HL-60 (cell line): ENCODE measurements around the gene PITX1.

ENCODE experiments used
- POLR2AphosphoS5 ChIP-seq: IDR thresholded peaks from 2 replicates; pipeline ENCODE4 v1.6.1; 2012; ENCODE audit warnings: low read depth
- TF ChIP-seq, protein P1 (sequence below): IDR thresholded peaks from one replicate; pipeline ENCODE4 v1.5.1; 2011; ENCODE audit warnings: low read length, control low read depth, inconsistent platforms; ENCODE audit not compliant: insufficient read depth
- TF ChIP-seq, protein P2 (sequence below): IDR thresholded peaks from 2 replicates; pipeline ENCODE4 v1.6.1; 2012; ENCODE audit warnings: low read depth; ENCODE audit not compliant: insufficient replicate concordance

DNA sequence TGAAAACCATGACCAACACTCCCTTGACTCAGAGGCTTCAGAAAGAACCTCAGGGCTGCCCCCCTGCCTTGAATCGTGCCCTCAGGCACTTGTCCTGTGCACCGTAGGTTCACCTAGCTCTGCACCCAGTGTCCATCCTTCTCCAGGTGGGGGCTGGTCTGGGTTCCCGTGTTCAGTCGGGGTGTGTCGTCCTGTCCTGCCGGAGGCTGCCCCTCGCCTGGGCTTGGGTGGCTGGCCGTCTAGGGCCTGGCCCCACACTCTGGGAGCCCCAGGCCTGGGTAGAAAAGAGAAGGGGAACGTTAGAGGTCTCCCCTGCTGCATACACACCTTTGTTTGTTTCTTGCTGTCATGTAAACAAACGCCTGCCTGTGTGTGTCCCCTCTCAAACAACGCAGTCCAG is 37.0 kb downstream of the PITX1 start:
- TF ChIP-seq, protein P1, sequence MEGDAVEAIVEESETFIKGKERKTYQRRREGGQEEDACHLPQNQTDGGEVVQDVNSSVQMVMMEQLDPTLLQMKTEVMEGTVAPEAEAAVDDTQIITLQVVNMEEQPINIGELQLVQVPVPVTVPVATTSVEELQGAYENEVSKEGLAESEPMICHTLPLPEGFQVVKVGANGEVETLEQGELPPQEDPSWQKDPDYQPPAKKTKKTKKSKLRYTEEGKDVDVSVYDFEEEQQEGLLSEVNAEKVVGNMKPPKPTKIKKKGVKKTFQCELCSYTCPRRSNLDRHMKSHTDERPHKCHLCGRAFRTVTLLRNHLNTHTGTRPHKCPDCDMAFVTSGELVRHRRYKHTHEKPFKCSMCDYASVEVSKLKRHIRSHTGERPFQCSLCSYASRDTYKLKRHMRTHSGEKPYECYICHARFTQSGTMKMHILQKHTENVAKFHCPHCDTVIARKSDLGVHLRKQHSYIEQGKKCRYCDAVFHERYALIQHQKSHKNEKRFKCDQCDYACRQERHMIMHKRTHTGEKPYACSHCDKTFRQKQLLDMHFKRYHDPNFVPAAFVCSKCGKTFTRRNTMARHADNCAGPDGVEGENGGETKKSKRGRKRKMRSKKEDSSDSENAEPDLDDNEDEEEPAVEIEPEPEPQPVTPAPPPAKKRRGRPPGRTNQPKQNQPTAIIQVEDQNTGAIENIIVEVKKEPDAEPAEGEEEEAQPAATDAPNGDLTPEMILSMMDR, result no peak
- TF ChIP-seq POLR2AphosphoS5, result no peak
- TF ChIP-seq, protein P2, sequence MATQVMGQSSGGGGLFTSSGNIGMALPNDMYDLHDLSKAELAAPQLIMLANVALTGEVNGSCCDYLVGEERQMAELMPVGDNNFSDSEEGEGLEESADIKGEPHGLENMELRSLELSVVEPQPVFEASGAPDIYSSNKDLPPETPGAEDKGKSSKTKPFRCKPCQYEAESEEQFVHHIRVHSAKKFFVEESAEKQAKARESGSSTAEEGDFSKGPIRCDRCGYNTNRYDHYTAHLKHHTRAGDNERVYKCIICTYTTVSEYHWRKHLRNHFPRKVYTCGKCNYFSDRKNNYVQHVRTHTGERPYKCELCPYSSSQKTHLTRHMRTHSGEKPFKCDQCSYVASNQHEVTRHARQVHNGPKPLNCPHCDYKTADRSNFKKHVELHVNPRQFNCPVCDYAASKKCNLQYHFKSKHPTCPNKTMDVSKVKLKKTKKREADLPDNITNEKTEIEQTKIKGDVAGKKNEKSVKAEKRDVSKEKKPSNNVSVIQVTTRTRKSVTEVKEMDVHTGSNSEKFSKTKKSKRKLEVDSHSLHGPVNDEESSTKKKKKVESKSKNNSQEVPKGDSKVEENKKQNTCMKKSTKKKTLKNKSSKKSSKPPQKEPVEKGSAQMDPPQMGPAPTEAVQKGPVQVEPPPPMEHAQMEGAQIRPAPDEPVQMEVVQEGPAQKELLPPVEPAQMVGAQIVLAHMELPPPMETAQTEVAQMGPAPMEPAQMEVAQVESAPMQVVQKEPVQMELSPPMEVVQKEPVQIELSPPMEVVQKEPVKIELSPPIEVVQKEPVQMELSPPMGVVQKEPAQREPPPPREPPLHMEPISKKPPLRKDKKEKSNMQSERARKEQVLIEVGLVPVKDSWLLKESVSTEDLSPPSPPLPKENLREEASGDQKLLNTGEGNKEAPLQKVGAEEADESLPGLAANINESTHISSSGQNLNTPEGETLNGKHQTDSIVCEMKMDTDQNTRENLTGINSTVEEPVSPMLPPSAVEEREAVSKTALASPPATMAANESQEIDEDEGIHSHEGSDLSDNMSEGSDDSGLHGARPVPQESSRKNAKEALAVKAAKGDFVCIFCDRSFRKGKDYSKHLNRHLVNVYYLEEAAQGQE, result no peak
